Measurements from ENCODE around the gene DEPDC5.

GRCh38 chr22:31906086-31906485, 152.3 kb downstream of the DEPDC5 start:
- TF ChIP-seq CTCF (IDR thresholded peaks at IDR 0.05) (no peak), EP300 (IDR thresholded peaks at IDR 0.05; ENCODE audit: low read depth) (no peak)

Data from transverse colon (tissue), 3 donors.